Stimulated activated CD4-positive, alpha-beta T cell treated with anti-CD3 and anti-CD28 coated beads, TNF-alpha, amount 100 ng/mL, for 1 hour (primary cell): ENCODE results near the gene SLF2.
"Not testable (repeated sequence)": the region's sequence is repeated elsewhere in the genome, so short reads cannot be mapped to it uniquely, and the experiment has no call there.

Source experiments
- DNase-seq, 3 donors: peaks; one replicate each; pipeline ENCODE4 v3.0.0-alpha.2; 2020; ENCODE audit warnings: low read depth in 3 of 3, low spot score in 1 of 3

The SLF2 gene

DNA sequence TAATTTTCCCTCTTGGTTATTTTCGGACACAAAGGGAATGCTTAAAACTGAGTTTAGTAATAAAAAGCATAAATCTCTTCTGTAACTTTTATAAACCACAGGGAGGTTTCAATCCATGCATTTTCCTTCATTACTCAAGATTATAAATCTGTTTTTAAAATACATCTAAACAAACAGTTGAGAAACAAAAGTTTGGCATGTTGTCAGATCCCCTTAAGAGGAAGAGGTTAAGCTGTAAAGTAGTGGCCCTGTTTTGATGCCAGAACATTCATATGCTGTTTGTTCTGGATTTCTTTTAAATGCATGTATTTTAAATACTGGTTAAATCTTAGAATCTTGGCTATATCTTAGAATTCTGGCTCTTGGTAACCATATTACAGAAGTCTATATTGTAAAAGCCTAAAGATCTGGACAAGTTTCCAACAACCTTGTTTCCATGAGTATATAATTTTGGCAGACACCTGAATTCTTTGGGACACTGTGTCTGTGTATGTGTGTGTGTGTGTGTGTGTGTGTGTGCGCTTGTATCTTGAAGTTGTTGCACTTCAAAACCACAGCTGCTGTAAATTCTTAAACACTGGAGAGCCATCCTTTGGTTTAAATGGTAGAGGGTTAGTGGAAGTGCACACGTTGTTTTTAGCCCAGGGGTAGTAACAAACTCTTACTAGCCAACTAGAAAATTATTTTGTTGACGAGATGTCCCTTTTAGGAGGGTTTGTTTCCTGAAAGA, 49.8 kb downstream of the SLF2 start:
- DNase-seq: no peak

GRCh38 chr10:100963826-100964225, 51.1 kb downstream of the SLF2 start:
- DNase-seq: no peak

DNA sequence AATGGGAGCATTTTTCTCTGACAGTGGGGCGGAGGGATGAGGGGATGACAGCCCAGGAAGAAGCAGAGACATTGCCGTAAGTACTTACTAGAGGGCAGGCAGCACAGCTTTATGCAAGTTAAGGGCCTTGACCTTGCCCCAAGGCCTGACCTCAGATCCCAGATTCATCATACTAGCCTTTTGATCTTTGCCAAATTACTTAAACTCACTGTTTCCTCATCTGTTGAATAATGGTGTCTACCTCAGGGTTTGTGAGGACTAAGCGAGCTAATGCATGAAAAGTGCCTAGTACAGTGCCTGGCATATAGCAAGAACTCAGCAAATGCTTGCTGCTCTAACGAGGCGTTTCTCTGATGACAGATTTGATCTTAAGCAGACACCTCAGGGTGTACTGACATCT, 53.1 kb downstream of the SLF2 start:
- DNase-seq: no peak

- DNase-seq: no peak
Observed at GRCh38 chr10:100966887-100967286, 54.1 kb downstream of the SLF2 start.

GRCh38 chr10:100967332-100967731, 54.6 kb downstream of the SLF2 start:
- no peak for DNase-seq

DNA sequence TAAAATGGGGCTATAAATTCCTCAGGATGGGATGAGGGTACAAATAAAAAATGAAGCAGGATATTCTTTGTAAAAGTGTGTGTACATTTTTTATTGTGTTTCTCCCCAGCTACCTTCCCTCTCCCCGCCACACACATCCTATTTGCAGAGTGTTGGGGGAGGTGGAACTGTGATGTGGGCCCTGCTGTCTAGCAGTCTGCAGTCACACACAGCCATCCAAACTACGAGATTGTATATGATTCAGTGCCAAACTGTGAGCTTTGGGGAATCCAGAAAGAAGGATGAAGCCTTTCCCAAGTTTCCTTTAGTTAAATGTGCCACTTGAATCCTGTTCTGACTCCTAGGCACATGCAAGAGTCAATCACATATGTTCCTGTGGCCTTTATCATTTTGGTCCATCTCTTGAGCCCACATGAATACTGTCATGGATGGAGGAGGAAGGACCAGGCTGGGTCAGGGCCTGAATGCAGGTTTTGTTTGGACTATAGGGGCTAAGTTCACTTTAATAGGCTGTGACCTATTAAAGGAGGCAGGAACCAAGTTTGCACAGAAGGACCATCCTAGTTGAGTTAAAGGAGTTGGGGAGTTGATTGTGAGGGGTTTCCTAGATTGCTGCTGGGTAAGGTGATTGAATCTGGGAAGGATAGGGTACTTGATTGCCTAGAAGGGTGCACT, 55.4 kb downstream of the SLF2 start:
- DNase-seq: no peak

DNA sequence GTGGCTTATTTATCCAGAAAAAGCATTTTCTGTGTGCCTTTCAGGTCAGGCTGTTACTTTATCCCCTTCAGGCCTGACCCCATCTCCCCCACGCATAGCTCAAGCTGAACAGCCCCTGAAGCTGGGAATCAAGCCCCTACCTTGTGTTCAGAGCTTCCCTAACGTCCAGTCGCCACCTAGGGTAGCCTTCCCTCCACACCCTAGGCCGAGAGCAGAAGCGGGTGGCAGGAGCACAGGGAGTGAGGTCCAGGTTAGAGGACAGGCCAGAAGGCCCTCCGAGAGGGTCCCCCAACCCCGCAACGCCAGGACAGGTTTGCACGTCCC, 56.1 kb downstream of the SLF2 start:
- no peak for DNase-seq

GRCh38 chr10:100969187-100970075, 56.7 kb downstream of the SLF2 start, which contains the start of gene SEMA4G:
Gene SEMA4G, plus strand, starts transcription at chr10:100969504. Its CDS starts 3,409 bp downstream, at chr10:100972913.
- peak in 1 of 3 donors; percentile 36 for DNase-seq

- DNase-seq: peak in 1 of 3 donors; percentile 11
Observed at GRCh38 chr10:100970076-100970913, 57.5 kb downstream of the SLF2 start.

- no peak for DNase-seq
Observed at GRCh38 chr10:100970914-100971811, 58.4 kb downstream of the SLF2 start.

GRCh38 chr10:100972115-100972903, 59.5 kb downstream of the SLF2 start:
- DNase-seq: no peak

- DNase-seq: no peak
Observed at GRCh38 chr10:100972904-100973535, 60.3 kb downstream of the SLF2 start.

- not testable (repeated sequence) for DNase-seq
Observed at GRCh38 chr10:100975397-100975796, 62.6 kb downstream of the SLF2 start.

DNA sequence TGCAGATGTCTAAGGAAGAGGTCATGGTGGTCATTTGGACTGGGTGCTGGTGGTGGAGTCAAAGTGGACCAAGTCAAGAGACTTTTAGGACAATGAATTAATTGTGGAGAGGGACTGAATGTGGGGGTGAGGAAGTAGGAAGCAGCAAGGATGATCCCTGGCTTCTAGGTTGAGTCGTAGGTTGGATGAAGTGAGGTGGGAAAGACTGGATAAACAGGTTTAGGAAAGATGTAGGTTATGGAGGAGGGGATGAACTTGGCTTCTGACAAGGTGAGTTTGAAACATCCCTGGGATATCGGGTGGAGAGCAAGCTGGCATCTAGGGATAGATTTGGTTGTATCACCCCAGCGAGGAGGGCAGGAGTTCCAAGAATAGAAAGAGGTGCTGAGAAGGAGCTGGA, 64.1 kb downstream of the SLF2 start:
- DNase-seq: no peak

DNA sequence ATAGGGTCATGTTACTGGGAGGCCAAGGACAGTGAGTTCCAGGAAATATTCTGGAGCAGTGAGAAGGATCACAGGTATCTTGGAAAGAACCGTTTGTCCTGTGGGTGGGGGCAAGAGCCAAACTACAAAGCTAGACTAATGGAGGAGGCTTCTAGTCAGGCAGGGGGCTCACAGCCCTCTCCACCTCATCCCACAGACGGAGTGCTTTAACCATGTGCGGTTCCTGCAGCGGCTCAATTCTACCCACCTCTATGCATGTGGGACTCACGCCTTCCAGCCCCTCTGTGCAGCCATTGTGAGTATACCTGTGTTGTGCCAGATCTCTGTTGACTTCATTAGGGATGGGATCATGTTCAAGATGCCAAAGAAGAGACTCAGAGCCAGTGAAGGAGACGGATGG, 64.7 kb downstream of the SLF2 start:
- no peak for DNase-seq

DNA sequence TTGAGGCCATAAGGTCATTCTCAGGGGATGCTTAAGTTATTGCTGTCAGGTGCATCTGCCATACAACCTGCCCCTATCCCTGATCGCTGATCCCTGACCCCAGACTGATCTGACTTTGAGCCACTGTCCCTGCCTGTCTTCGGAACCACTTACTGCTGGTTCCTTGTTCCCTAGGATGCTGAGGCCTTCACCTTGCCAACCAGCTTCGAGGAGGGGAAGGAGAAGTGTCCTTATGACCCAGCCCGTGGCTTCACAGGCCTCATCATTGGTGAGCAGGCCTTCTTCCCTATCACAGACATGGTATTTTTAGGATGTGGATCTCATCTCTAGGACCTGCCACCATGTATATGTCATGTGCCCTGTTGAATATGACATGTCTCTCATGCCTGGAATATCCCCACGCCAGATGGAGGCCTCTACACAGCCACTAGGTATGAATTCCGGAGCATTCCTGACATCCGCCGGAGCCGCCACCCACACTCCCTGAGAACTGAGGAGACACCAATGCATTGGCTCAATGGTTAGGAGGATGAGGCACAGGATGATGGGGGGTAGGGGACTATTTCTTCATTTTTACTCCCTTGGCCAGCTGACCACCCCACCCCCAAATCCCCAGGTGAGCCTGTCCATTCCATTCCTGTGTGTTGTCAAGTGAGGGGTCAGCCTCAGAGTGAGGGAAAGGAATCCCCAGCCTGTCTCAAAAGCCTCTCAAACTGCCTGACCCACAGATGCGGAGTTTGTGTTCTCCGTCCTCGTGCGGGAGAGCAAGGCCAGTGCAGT, 65.5 kb downstream of the SLF2 start:
- no peak for DNase-seq

- no peak for DNase-seq
Observed at GRCh38 chr10:100978901-100979195, 66.1 kb downstream of the SLF2 start.

DNA sequence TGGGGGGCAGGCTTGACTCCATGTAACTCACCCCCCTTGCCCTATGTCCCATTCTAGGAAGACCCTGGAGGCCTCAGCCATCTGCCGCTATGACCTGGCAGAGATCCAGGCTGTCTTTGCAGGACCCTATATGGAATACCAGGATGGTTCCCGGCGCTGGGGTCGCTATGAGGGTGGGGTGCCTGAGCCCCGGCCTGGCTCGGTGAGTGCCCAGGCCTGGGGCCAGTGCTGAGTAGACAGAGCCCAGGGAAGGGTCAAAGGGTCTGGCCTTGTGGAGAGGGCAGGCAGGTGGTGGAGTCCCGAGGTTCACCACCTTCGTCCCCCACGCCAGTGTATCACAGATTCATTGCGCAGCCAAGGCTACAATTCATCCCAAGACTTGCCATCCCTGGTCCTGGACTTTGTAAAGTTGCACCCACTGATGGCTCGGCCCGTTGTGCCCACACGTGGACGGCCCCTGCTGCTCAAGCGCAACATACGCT, 67.1 kb downstream of the SLF2 start:
- DNase-seq: no peak
